ENCODE data around the gene IBSP.

The IBSP gene

GRCh38 chr4:87804871-87805270 lies 5.5 kb downstream of the IBSP start:
- Histone ChIP-seq H3K4me3 (ENCODE audit: low read length) (no peak overlapping the region), H3K27me3 (ENCODE audit: control insufficient read depth, low read length) (0 out of 2 replicates have a peak, but pooled peaks cover 2% of the 10 kb centered on the region), H3K4me2 (ENCODE audit: low read length) (no peak overlapping the region), H3K9me3 (ENCODE audit: control insufficient read depth, insufficient read depth, low read length) (no peaks in the 10 kb centered on the region), H3K4me1 (ENCODE audit: control insufficient read depth, low read length) (no peaks in the 10 kb centered on the region), H3K36me3 (ENCODE audit: control insufficient read depth, low read length) (no peaks in the 10 kb centered on the region), H3K79me2 (ENCODE audit: control insufficient read depth, low read length) (no peaks in the 10 kb centered on the region), H3K9me2 (replicated peaks; ENCODE audit: control insufficient read depth, low read length) (no peaks in the 10 kb centered on the region), H4K20me1 (ENCODE audit: control insufficient read depth, insufficient read depth, low read depth, low read length) (no peaks in the 10 kb centered on the region), H3F3A (ENCODE audit: control insufficient read depth, insufficient read depth) (no peaks in the 10 kb centered on the region), H3K27ac (ENCODE audit: low read depth, low read length) (no peak overlapping the region)
- TF ChIP-seq, protein P1, sequence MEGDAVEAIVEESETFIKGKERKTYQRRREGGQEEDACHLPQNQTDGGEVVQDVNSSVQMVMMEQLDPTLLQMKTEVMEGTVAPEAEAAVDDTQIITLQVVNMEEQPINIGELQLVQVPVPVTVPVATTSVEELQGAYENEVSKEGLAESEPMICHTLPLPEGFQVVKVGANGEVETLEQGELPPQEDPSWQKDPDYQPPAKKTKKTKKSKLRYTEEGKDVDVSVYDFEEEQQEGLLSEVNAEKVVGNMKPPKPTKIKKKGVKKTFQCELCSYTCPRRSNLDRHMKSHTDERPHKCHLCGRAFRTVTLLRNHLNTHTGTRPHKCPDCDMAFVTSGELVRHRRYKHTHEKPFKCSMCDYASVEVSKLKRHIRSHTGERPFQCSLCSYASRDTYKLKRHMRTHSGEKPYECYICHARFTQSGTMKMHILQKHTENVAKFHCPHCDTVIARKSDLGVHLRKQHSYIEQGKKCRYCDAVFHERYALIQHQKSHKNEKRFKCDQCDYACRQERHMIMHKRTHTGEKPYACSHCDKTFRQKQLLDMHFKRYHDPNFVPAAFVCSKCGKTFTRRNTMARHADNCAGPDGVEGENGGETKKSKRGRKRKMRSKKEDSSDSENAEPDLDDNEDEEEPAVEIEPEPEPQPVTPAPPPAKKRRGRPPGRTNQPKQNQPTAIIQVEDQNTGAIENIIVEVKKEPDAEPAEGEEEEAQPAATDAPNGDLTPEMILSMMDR (IDR thresholded peaks at IDR 0.05; ENCODE audit: low read depth, low read length, poor library complexity, severe bottlenecking), result no peak

- no peak overlapping the region for H3K4me2 ChIP-seq (ENCODE audit: low read length)
Measured at GRCh38 chr4:87805971-87806370, 6.6 kb downstream of the IBSP start.

GRCh38 chr4:87806520-87806919 lies 7.2 kb downstream of the IBSP start:
- no peaks in the 10 kb centered on the region for H3K9me3 ChIP-seq (ENCODE audit: control insufficient read depth, insufficient read depth, low read length)
- H3K4me2 ChIP-seq (ENCODE audit: low read length), result no peak overlapping the region
- no peak for TF ChIP-seq EZH2phosphoT487 (IDR thresholded peaks at IDR 0.05; ENCODE audit: borderline replicate concordance, low read length)
- TF ChIP-seq, protein P1 (IDR thresholded peaks at IDR 0.05; ENCODE audit: low read depth, low read length, poor library complexity, severe bottlenecking), result no peak
- no peaks in the 10 kb centered on the region for H3K9me2 ChIP-seq (replicated peaks; ENCODE audit: control insufficient read depth, low read length)
- no peak overlapping the region for H3K4me3 ChIP-seq (ENCODE audit: low read length)
- 0 out of 2 replicates have a peak, but pooled peaks cover 2% of the 10 kb centered on the region for H3K27me3 ChIP-seq (ENCODE audit: control insufficient read depth, low read length)
- H3K4me1 ChIP-seq (ENCODE audit: control insufficient read depth, low read length), result no peaks in the 10 kb centered on the region
- H4K20me1 ChIP-seq (ENCODE audit: control insufficient read depth, insufficient read depth, low read depth, low read length), result no peaks in the 10 kb centered on the region
- no peaks in the 10 kb centered on the region for H3K79me2 ChIP-seq (ENCODE audit: control insufficient read depth, low read length)
- H3K27ac ChIP-seq (ENCODE audit: low read depth, low read length), result no peak overlapping the region
- no peaks in the 10 kb centered on the region for H3K36me3 ChIP-seq (ENCODE audit: control insufficient read depth, low read length)
- H3F3A ChIP-seq (ENCODE audit: control insufficient read depth, insufficient read depth), result no peaks in the 10 kb centered on the region

More at GRCh38 chr4:87805971-87806370, 6.6 kb downstream of the IBSP start:
- 0 out of 2 replicates have a peak, but pooled peaks cover 2% of the 10 kb centered on the region for H3K27me3 ChIP-seq (ENCODE audit: control insufficient read depth, low read length)
- no peaks in the 10 kb centered on the region for H3K79me2 ChIP-seq (ENCODE audit: control insufficient read depth, low read length)
- TF ChIP-seq, protein P1 (IDR thresholded peaks at IDR 0.05; ENCODE audit: low read depth, low read length, poor library complexity, severe bottlenecking), result no peak
- no peak for TF ChIP-seq EZH2phosphoT487 (IDR thresholded peaks at IDR 0.05; ENCODE audit: borderline replicate concordance, low read length)
- no peak overlapping the region for H3K4me3 ChIP-seq (ENCODE audit: low read length)
- H3K27ac ChIP-seq (ENCODE audit: low read depth, low read length), result no peak overlapping the region
- H3K4me1 ChIP-seq (ENCODE audit: control insufficient read depth, low read length), result no peaks in the 10 kb centered on the region
- H3K9me2 ChIP-seq (replicated peaks; ENCODE audit: control insufficient read depth, low read length), result no peaks in the 10 kb centered on the region
- no peaks in the 10 kb centered on the region for H3F3A ChIP-seq (ENCODE audit: control insufficient read depth, insufficient read depth)
- no peaks in the 10 kb centered on the region for H3K36me3 ChIP-seq (ENCODE audit: control insufficient read depth, low read length)
- no peaks in the 10 kb centered on the region for H4K20me1 ChIP-seq (ENCODE audit: control insufficient read depth, insufficient read depth, low read depth, low read length)
- no peaks in the 10 kb centered on the region for H3K9me3 ChIP-seq (ENCODE audit: control insufficient read depth, insufficient read depth, low read length)
